ENCODE data around the gene ARL9.
"Not testable (repeated sequence)": the region's sequence is repeated elsewhere in the genome, so short reads cannot be mapped to it uniquely, and the experiment has no call there.

The ARL9 gene

DNA sequence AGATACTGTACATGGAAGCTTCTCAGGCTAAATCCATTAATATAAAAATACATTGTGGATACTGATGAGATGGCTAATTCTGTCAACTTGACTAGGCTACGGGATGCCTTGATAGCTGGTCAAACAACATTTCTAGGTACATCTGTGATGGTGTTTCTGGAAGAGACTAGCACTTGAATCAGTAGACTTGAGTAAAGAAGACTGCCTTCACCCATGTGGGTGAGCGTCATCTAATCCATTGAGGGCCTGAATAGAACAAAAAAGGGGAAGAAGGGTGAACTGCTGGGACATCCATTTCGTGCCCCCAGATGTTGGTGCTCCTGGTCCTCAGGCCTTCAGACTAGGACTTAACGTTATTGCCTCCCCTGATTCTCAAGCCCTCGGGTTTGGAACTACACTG lies 41.9 kb upstream of the ARL9 start:
- TF ChIP-seq SPI1 (IDR thresholded peaks at IDR 0.05; ENCODE audit: borderline replicate concordance, low read depth) (0 out of 2 replicates have a peak, but pooled peaks have one; percentile 19), POLR2AphosphoS5 (IDR thresholded peaks at IDR 0.05; ENCODE audit: low read depth) (no peak)
- H3K27me3 ChIP-seq (ENCODE audit: insufficient read depth, poor library complexity, severe bottlenecking): no peaks in the 10 kb centered on the region
- DNase-seq (ENCODE audit: low read depth in 1 of 2, low spot score in 1 of 2): peak in 1 of 2 experiments; percentile 14
- no peak overlapping the region; the same call in 1 of the 2 replicates for H3K27ac ChIP-seq (replicated peaks)
- H3K4me3 ChIP-seq (replicated peaks; ENCODE audit: insufficient read depth, low read length): no peak overlapping the region

DNA sequence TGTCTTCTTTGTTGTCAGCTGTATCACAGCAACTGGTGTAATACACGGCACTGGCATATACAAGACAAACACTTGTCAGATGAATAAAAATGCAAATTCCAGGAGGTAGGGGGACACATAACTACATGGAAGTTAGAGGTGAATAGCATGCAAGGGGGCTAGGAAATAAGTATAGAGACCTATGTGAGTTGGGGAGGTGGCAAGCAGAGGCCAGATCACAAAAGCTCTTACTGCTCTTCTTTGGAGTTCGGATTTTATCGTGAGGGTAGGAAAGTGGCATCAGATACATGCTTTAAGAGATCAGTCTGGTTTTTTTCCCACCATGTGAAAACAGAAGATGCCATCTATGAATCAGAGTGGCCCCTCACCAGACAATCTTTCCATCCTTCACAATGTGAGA lies 41.0 kb upstream of the ARL9 start:
- Histone ChIP-seq H3K27ac (replicated peaks) (no peak overlapping the region), H3K27me3 (ENCODE audit: insufficient read depth, poor library complexity, severe bottlenecking) (no peaks in the 10 kb centered on the region), H3K4me3 (replicated peaks; ENCODE audit: insufficient read depth, low read length) (no peak overlapping the region)
- no peak for DNase-seq (ENCODE audit: low read depth in 1 of 2, low spot score in 1 of 2)
- TF ChIP-seq REST (IDR thresholded peaks at IDR 0.05; ENCODE audit: insufficient replicate concordance, low read depth): no peak
- TF ChIP-seq CTCF (IDR thresholded peaks at IDR 0.05; ENCODE audit: insufficient read depth, low read length): no peak
- TF ChIP-seq GABPA (IDR thresholded peaks at IDR 0.05; ENCODE audit: low read depth): no peak
- TF ChIP-seq SPI1 (IDR thresholded peaks at IDR 0.05; ENCODE audit: borderline replicate concordance, low read depth): no peak
- TF ChIP-seq POLR2AphosphoS5 (IDR thresholded peaks at IDR 0.05; ENCODE audit: low read depth): no peak

DNA sequence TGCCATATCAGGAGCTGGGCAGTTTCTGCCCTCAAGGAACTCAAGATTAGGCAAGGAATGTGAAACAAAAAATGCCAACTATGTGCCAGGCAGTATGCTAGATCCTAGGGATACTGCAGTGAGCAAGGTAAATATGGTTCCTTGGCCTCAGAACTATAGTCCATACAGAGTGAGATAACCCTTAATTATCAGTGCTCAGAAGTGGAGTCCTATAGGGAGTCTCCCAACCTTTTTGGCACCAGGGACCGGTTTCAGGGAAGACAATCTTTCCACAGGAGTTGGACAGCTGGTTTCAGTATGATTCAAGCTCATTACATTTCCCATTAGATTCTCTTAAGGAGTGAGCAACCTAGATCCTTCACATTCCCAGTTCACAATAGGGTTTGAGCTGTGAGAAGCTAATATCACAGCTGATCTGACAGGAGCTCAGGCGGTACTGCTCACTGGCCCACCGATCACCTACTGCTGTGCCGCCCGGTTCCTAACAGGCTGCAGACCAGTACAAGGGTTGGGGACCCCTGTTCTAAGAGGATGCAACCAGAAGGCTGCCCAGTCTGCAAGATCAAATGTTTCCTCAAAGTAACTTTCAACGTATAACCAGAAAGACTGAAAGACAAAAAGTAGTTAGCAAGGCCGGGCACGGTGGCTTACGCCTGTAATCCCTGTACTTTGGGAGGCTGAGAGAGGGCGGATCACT lies 39.8 kb upstream of the ARL9 start:
- Histone ChIP-seq H3K27me3 (ENCODE audit: insufficient read depth, poor library complexity, severe bottlenecking) (no peaks in the 10 kb centered on the region), H3K4me3 (replicated peaks; ENCODE audit: insufficient read depth, low read length) (peak overlapping the region; percentile 94), H3K27ac (replicated peaks) (peak overlapping the region; percentile 40)
- TF ChIP-seq CTCF (IDR thresholded peaks at IDR 0.05; ENCODE audit: insufficient read depth, low read length): no peak
- no peak for TF ChIP-seq GABPA (IDR thresholded peaks at IDR 0.05; ENCODE audit: low read depth)
- TF ChIP-seq REST (IDR thresholded peaks at IDR 0.05; ENCODE audit: insufficient replicate concordance, low read depth): no peak
- no peak for TF ChIP-seq POLR2AphosphoS5 (IDR thresholded peaks at IDR 0.05; ENCODE audit: low read depth)
- DNase-seq (ENCODE audit: low read depth in 1 of 2, low spot score in 1 of 2): peak in 1 of 2 experiments; percentile 3

DNA sequence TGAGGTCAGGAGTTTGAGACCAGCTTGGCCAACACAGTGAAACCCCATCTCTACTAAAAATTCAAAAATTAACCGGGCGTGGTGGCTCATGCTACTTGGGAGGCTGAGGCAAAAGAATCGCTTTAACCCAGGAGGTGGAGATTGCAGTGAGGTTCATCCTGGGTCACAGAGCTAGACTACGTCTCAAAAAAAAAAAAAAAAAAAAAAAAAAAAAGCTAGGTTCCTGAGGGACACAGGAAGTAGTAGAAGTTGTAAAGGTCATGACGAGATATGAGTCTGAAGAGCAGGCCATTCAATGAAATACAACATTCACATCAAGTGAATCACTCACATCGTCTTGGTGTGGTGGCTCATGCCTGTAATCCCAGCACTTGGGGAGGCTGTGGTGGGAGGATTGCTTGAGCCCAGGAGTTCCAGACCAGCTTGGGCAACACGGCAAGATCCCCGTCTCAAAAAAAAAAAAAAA lies 39.3 kb upstream of the ARL9 start:
- peak overlapping the region; percentile 97 for H3K27ac ChIP-seq (replicated peaks)
- peak overlapping the region; percentile 94 for H3K4me3 ChIP-seq (replicated peaks; ENCODE audit: insufficient read depth, low read length)
- H3K27me3 ChIP-seq (ENCODE audit: insufficient read depth, poor library complexity, severe bottlenecking): not testable (repeated sequence)
- peak in 1 of 2 experiments; percentile 7 for DNase-seq (ENCODE audit: low read depth in 1 of 2, low spot score in 1 of 2)

GRCh38 chr4:56466910-56467283 lies 38.7 kb upstream of the ARL9 start:
- Histone ChIP-seq H3K27me3 (ENCODE audit: insufficient read depth, poor library complexity, severe bottlenecking) (no peaks in the 10 kb centered on the region), H3K4me3 (replicated peaks; ENCODE audit: insufficient read depth, low read length) (peak overlapping the region; percentile 94), H3K27ac (replicated peaks) (peak overlapping the region; percentile 97)
- no peak for TF ChIP-seq SPI1 (IDR thresholded peaks at IDR 0.05; ENCODE audit: borderline replicate concordance, low read depth)
- no peak for TF ChIP-seq CTCF (IDR thresholded peaks at IDR 0.05; ENCODE audit: insufficient read depth, low read length)
- TF ChIP-seq REST (IDR thresholded peaks at IDR 0.05; ENCODE audit: insufficient replicate concordance, low read depth): no peak
- no peak for TF ChIP-seq POLR2AphosphoS5 (IDR thresholded peaks at IDR 0.05; ENCODE audit: low read depth)
- TF ChIP-seq GABPA (IDR thresholded peaks at IDR 0.05; ENCODE audit: low read depth): no peak
- DNase-seq (ENCODE audit: low read depth in 1 of 2, low spot score in 1 of 2): no peak

All from HL-60 (cell line).